MM.1S (cell line): ENCODE results near the gene TERT.

ENCODE experiments used
- EZH2 ChIP-seq: fragments of 300-600 bp; sonication (generic); optimal IDR thresholded peaks from 2 replicates; pipeline ENCODE3; 2017; ENCODE audit warnings: low read depth, mild to moderate bottlenecking, antibody characterized with exemption, low read length, mixed read lengths
- EZH2phosphoT487 ChIP-seq: fragments of 300-600 bp; sonication (generic); IDR thresholded peaks from 2 replicates; pipeline ENCODE4 v1.6.1; 2018; ENCODE audit warnings: antibody characterized with exemption, low read length
- TF ChIP-seq, protein P1 (sequence below): fragments of 300-600 bp; sonication (generic); IDR thresholded peaks from 2 replicates; pipeline ENCODE4 v1.5.1; 2016; ENCODE audit warnings: antibody characterized with exemption, low read length, mixed read lengths

DNA sequence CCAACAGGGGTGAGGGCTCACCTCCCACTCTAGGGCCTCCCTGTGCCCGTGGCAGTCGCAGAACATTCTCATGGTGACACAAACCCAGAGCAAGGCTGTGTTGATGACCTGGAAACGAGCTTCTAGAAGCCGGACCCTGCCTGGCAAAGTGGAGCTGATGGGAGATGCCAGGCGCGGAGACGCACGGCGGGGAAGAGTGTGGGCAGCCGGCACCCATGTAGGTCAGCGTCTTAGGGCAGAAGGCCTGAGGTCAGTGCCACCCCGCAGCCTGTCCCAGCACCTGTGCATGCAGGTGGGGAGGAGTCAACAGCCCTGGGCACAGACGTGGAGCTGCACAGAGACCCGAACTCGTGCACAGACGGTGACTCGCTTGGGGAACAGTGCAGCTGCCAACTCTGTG lies 64.3 kb downstream of the TERT start:
- TF ChIP-seq EZH2: no peak
- TF ChIP-seq, protein P1, sequence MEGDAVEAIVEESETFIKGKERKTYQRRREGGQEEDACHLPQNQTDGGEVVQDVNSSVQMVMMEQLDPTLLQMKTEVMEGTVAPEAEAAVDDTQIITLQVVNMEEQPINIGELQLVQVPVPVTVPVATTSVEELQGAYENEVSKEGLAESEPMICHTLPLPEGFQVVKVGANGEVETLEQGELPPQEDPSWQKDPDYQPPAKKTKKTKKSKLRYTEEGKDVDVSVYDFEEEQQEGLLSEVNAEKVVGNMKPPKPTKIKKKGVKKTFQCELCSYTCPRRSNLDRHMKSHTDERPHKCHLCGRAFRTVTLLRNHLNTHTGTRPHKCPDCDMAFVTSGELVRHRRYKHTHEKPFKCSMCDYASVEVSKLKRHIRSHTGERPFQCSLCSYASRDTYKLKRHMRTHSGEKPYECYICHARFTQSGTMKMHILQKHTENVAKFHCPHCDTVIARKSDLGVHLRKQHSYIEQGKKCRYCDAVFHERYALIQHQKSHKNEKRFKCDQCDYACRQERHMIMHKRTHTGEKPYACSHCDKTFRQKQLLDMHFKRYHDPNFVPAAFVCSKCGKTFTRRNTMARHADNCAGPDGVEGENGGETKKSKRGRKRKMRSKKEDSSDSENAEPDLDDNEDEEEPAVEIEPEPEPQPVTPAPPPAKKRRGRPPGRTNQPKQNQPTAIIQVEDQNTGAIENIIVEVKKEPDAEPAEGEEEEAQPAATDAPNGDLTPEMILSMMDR: no peak
- no peak for TF ChIP-seq EZH2phosphoT487
